HG03432 (cell line): Measurements from ENCODE around the gene MMP17.

Source experiments
- ATAC-seq: cut with Tn5 transposase; IDR thresholded peaks from one replicate; pipeline ENCODE4 v1.9.1; 2021; ENCODE audit warnings: mild to moderate bottlenecking, moderate library complexity; ENCODE audit not compliant: unreplicated experiment

MMP17 gene

DNA sequence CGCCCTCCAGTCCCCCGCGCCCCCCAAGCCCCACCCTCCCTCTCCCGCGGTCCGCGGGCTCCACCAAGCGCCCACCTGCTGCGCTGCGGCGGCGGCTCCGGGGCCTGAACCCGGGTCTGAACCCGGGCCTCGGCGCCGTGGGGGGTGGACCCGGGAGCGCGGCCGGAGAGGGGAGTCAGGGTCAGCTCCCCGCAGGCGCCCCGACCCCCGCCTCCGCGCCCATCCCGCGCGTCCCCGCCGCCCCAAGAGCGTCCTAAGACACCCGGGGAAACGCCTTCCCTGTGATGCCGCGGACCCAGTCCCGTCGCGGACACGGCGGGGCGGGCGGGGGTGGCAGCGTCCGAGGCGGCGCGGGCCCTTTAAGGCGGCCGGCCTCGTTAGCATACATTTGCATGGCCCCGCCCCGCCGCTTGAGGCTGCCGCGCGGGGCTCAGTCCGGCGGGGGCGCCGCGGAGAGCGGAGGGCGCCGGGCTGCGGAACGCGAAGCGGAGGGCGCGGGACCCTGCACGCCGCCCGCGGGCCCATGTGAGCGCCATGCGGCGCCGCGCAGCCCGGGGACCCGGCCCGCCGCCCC, at the start of gene MMP17:
TSS of gene MMP17 (plus strand) at position 433 of the 574 bp plus-strand sequence. CDS start at position 535, 102 bp downstream.
- peak; percentile 66 for ATAC-seq

DNA sequence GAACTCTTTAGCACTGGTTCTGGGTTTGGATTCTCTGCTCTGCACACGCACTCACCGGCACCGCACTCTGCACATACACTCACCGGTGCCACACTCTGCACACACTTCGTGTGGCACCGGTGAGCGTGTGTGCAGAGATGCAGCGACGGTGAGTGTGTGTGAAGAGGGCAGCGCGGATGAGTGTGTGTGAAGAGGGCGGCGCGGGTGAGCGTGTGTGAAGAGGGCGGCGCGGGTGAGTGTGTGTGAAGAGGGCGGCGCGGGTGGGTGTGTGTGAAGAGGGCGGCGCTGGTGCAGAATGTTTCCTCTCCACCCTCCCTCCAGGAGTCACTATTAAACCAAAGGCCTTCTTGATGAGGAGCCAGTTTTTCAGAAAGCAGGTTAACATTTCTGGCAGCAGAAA, 49.2 kb upstream of the MMP17 start:
- ATAC-seq = no peak

- no peak for ATAC-seq
Measured at GRCh38 chr12:131782061-131782460, 46.1 kb upstream of the MMP17 start.

DNA sequence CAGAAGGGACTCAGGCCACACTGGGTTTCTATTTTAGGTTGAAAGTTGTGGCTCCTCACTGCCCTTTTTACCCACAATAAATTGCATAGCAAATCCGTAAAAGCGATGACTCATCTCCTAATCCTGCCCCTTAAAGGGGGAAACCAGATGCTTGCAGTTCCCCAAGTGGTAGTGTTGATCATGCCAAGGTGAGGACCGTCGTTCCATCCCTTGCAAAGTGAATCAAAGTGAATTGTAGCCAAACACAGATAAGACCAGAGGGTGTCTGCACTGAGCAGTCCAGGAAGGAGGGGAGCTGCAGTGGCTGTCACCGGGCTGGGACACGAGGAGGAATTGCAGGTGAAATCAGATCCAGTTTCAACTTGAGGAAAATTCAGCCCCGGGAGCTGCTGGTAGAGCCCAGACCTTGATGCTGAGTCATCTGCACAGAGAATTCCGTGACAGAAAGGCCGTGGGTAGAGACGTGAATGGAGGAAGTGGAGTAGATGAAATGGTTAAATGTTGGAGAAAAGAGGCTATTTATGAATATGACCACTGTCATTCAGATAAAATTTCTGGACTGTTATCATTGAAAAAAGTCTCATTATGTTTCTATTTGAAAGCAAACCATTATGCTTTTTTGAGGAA, 44.2 kb upstream of the MMP17 start:
- ATAC-seq = peak; percentile 74

- ATAC-seq = no peak
Measured at GRCh38 chr12:131784909-131785762, 43.1 kb upstream of the MMP17 start.

DNA sequence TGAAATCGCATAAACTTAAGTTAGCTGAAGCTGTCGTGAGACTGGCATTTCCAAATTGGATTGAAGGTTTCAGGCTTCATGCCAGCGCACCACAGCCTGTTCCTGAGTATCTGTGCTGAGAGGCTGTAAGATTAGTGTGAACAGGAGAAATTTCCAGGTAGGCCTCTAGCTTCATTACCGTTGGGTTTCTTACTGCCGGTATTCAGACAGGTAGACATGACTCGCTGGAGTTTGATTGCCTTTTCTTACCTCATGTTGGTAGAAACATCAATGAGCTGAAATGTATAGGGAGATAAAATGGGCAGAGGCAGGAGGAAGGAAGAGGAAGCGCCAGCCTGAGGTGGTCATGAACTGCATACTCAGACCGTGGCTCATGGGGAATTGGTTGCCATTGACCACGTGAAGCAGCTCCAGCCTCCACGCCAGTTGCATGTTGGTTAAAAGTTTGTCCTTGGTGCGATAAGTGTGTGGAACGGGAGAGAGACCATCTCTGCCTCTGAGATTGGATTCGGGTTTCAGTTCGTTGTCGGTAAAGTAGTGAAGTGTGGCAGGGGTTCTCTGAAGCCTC, 42.3 kb upstream of the MMP17 start:
- ATAC-seq = no peak

GRCh38 chr12:131786331-131786730, 41.9 kb upstream of the MMP17 start:
- ATAC-seq = no peak

GRCh38 chr12:131787143-131787660, 41.0 kb upstream of the MMP17 start:
- no peak for ATAC-seq

DNA sequence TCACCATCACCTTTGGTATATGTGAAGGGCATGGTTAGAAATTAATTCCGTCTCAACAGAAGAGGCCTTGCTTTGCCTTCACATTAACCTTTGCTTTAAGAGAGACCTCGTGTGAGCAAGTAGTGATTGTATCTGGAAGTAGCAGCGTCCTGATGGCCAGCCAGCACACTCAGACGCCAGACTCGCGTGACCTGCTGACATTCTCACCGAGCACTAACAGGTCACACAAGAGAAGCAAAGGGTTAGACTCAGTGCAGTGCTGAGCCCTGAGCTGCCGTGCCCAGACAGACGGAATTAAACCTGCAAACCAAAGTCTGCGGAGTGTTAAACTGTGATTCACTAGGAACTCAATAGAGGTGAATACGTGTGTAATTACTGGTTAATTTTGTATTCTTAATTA, 40.1 kb upstream of the MMP17 start:
- ATAC-seq = no peak

DNA sequence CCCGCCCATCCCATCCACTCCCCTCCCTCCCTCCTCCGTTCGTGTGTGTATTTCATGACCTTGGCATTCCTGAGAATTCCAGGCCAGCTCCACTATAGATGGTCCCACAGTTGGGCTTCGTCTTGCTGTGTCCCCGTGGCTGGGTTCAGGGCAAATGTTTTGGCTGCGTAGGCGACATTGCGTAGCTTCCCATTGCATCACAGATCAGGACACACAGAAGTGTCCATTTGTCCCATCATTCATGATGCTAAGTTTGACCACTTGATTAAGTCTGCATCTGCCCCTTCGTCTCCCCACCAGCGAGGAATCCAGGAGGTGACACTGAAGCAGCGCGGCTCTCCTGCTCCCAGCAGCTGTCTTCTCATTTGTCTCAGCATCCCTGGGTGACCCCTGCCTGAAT, 38.6 kb upstream of the MMP17 start:
- ATAC-seq = no peak

GRCh38 chr12:131793243-131794022, 34.8 kb upstream of the MMP17 start:
- ATAC-seq = no peak

DNA sequence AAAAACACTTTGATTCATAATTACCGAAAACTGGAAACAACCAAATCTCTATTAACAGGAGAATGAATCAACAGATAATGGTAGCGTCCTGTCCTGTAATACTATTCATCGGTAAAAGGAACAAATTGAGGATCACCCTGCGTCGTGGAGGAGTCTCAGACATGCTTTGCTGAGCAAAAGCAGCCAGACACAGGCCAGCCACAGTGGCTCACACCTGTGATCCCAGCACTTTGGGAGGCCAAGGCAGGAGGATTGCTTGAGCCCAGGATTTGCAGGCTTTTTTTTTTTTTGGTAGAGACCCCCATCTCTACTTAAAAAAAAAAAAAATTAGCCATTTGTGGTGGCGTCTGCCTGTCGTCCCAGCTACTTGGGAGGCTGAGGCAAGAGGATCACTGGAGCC, 34.1 kb upstream of the MMP17 start:
- ATAC-seq = no peak

DNA sequence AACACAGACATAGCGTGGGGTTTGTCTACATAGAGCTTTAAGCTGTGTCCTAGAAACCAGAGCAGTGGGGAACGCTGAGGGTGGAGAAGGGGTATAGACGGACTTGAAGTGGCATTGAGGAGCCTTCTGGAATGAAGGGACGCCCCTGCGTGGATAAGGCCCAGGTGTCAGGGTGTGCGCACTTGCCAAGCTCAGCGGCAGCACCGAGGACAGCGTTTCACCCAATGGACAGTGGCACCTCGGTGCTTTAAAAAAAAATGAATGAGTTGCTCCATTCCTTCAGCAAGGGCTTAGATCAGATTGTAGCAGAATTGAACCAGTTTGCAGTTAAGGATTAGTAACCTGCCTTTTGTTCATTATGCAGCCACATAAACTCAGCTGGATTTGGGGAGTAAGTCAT, 33.6 kb upstream of the MMP17 start:
- no peak for ATAC-seq

GRCh38 chr12:131795064-131795463, 33.1 kb upstream of the MMP17 start:
- no peak for ATAC-seq

GRCh38 chr12:131795690-131796410, 32.3 kb upstream of the MMP17 start:
- ATAC-seq = no peak

DNA sequence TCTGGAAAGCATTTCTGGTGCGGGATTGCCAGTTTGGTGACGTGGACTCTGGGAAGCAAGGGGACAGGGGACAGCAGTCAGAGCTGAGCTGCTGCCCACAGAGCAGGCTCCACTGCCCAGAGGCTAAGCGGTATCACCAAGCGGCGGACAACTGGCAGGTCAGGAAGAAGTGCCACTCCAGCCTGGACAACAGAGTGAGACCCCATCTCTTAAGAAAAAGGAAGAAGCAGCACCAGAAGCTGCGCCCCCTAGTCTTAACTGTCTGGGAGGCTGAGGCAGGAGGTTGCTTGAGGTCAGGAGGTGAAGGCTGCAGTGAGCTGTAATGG, 31.8 kb upstream of the MMP17 start:
- no peak for ATAC-seq

DNA sequence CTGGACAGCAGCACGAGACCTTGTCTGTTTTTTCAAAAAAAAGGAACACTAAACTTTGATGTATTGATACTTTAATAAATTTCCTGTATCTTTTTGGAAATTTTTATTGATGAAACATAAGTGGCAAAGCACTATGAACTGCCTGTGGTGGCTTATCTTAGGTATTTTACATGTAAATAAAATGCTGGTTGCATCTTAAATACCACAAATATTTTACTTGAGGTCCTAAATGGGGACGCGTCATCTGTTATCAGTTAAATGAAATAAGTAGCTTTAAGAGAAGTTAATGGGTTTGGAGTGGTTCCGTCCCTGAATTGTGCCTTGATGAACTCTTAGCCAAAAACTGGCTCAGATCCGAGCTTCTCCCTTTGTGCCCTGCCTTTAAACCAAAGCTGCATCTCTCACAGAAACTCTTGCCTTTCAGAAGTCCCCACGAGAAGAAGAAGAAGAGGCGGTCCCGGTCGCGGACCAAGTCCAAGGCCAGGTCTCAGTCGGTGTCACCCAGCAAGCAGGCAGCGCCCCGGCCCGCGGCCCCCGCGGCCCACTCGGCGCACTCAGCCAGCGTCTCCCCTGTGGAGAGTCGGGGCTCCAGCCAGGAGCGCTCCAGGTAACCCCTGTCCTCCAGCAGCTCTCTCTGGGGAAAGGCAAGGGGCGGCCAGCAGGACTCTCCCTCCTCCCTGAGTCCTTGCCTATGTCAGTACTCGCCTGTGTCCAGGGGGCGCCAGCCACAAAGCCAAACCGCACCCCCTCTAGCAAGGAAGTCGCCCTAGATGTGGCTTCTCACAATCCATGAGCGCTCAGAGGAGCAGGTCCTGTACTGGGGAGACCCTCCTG, 31.2 kb upstream of the MMP17 start:
- no peak for ATAC-seq

GRCh38 chr12:131797588-131797934, 30.6 kb upstream of the MMP17 start:
- no peak for ATAC-seq

GRCh38 chr12:131799195-131799594, 29.0 kb upstream of the MMP17 start:
- no peak for ATAC-seq
